HG03575 (cell line): ENCODE results near the gene TMEM39A.

Experiments used
- ATAC-seq: cut with Tn5 transposase; IDR thresholded peaks from one replicate; pipeline ENCODE4 v1.9.1; 2021; ENCODE audit not compliant: unreplicated experiment, insufficient number of reproducible peaks, low FRiP score; ENCODE audit errors: extremely low read depth

The TMEM39A gene

GRCh38 chr3:119463171-119464169, at the start of gene TMEM39A:
Gene TMEM39A, minus strand, starts transcription at chr3:119463615. Its CDS starts 1,541 bp downstream, at chr3:119462074.
- peak; percentile 81 for ATAC-seq

- ATAC-seq, result no peak
These were observed 47.3 kb upstream of the TMEM39A start for GRCh38 chr3:119510690-119511089.

GRCh38 chr3:119508172-119508845, 44.9 kb upstream of the TMEM39A start:
- ATAC-seq, result no peak

GRCh38 chr3:119507404-119507803, 44.0 kb upstream of the TMEM39A start:
- no peak for ATAC-seq

- no peak for ATAC-seq
These were observed 43.2 kb upstream of the TMEM39A start for GRCh38 chr3:119506631-119507030.

GRCh38 chr3:119500901-119501300, 37.5 kb upstream of the TMEM39A start:
- ATAC-seq, result no peak

GRCh38 chr3:119500265-119500664, 36.9 kb upstream of the TMEM39A start:
- ATAC-seq, result no peak

- peak; percentile 83 for ATAC-seq
These were observed 35.0 kb upstream of the TMEM39A start, which contains the start of gene TIMMDC1 for GRCh38 chr3:119498186-119499011. Gene TIMMDC1, plus strand, starts transcription at chr3:119498547. Its CDS starts 187 bp downstream, at chr3:119498734.

- no peak for ATAC-seq
These were observed 34.4 kb upstream of the TMEM39A start for GRCh38 chr3:119497820-119498185.

GRCh38 chr3:119494597-119494996, 31.2 kb upstream of the TMEM39A start:
- no peak for ATAC-seq

GRCh38 chr3:119492810-119493209, 29.4 kb upstream of the TMEM39A start:
- no peak for ATAC-seq

GRCh38 chr3:119492128-119492527, 28.7 kb upstream of the TMEM39A start:
- ATAC-seq, result no peak

GRCh38 chr3:119490153-119490552, 26.7 kb upstream of the TMEM39A start:
- ATAC-seq, result no peak

- ATAC-seq, result no peak
These were observed 22.1 kb upstream of the TMEM39A start for GRCh38 chr3:119485563-119485962.

GRCh38 chr3:119483101-119483500, 19.7 kb upstream of the TMEM39A start:
- ATAC-seq, result no peak

GRCh38 chr3:119481079-119481478, 17.7 kb upstream of the TMEM39A start:
- ATAC-seq, result no peak

GRCh38 chr3:119470866-119471265, 7.5 kb upstream of the TMEM39A start:
- no peak for ATAC-seq

- no peak for ATAC-seq
These were observed 6.2 kb upstream of the TMEM39A start for GRCh38 chr3:119469418-119470189.
